GM19328 (cell line): ENCODE measurements around the gene KATNB1.
"Not testable (repeated sequence)": the region's sequence is repeated elsewhere in the genome, so short reads cannot be mapped to it uniquely, and the experiment has no call there.

Experiments used
- ATAC-seq: cut with Tn5 transposase; IDR thresholded peaks from one replicate; pipeline ENCODE4 v1.9.1; 2021; ENCODE audit warnings: mild to moderate bottlenecking, moderate library complexity; ENCODE audit not compliant: unreplicated experiment

Gene KATNB1

GRCh38 chr16:57724531-57724930 is 11.0 kb upstream of the KATNB1 start:
- no peak for ATAC-seq

DNA sequence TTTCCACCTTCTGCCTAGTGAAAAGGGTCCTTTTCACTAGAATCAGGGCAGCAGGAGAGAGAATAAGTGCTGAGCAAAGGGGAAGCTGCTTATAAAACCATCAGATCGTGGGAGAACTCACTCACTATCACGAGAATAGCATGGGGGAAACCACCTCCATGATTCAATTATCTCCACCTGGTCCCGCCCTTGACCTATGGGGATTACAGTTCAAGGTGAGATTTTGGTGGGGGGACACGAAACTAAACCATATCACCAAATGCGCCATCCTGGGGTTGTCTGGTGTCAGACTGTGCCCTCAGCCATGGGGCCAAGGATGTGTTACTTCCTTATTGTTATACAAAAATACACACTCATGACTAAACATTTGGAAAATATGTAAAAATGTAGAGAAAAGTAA is 10.4 kb upstream of the KATNB1 start:
- ATAC-seq = no peak

- no peak for ATAC-seq
Measured at GRCh38 chr16:57725554-57725953, 10.0 kb upstream of the KATNB1 start.

DNA sequence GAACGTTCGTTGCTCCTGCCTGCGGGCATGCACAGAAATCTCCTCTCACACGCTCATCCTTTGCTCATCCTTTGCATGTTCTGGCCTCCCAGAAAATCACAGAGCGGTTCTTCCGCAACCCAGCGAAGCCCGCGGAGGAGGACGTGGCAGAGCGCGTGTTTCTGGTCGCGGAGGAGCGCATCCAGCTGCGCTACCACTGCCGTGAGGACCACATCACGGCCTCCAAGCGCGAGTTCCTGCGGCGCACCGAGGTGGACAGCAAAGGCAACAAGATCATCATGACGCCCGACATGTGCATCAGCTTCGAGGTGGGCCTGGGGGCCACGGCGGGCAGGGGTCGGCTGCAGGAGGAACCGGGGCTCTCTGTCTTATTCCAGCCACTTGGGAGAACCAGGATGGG is 9.6 kb upstream of the KATNB1 start:
- no peak for ATAC-seq

DNA sequence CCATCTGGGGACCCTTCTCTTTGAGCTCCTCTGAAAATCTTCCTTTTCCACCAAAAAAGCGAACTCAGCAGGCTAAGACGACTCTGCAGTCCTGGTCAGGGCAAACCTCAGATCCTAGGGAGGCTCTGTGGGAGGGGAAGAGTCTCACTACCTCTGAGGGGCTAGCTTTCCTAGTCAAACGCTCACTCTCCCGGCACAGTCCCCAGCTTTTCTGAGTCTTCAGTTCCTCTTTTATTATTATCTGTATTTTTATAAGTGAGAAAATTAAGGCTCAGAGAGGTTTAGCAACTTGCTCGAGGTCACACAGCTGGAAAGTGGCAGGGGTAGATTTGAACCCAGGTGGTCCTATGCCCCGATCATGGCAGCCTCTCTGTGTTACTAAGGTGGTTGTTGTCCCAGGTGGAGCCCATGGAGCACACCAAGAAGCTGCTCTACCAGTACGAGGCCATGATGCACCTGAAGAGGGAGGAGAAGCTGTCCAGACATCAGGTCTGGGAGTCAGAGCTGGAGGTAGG is 9.1 kb upstream of the KATNB1 start:
- no peak for ATAC-seq

DNA sequence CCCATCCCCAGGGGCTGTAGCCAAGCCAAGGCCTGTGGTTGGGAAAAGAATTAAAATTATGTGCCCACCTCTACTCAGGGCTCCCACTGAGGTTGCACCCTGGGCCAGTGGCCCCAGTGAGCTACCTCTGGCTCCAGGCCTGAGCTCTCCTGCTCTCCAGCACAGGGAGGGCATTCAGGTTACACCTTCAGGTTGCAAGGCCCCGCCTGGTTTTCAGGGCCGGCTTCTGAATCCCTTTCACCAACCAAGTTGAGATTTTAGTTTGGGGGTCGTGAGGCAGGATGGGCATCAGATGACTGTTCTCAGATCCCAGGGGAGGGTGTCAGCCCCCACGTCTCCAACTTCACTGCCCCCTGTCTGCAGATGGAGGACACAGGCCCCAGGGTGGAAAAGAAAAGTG is 8.0 kb upstream of the KATNB1 start:
- no peak for ATAC-seq

GRCh38 chr16:57728336-57729181 is 7.0 kb upstream of the KATNB1 start:
- ATAC-seq = no peak

DNA sequence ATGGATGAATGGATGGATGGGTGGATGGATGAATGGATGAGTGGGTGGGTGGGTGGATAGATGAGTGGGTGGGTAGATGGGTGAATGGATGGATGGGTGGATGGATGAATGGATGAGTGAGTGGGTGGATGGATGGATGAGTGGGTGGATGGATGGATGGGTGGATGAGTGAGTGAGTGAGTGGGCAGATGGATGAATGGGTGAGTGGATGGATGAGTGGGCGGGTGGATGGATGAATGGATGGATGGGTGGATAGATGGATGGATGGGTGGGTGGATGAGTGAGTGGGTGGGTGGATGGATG is 6.4 kb upstream of the KATNB1 start:
- ATAC-seq = no peak

DNA sequence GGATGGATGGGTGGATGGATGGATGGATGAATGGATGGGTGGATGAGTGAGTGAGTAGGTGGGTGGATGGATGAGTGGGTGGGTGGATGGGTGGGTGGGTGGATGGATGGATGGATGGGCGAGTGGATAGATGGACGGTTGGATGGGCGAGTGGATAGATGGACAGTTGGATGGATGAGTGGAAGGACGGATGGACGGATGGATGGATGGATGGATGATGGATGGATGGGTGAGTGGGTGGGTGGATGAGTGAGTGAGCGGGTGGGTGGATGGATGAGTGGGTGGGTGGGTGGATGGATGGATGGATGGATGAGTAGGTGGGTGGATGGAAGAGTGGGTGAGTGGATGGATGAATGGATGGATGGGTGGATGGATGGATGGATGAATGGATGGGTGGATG is 5.7 kb upstream of the KATNB1 start:
- ATAC-seq = not testable (repeated sequence)

DNA sequence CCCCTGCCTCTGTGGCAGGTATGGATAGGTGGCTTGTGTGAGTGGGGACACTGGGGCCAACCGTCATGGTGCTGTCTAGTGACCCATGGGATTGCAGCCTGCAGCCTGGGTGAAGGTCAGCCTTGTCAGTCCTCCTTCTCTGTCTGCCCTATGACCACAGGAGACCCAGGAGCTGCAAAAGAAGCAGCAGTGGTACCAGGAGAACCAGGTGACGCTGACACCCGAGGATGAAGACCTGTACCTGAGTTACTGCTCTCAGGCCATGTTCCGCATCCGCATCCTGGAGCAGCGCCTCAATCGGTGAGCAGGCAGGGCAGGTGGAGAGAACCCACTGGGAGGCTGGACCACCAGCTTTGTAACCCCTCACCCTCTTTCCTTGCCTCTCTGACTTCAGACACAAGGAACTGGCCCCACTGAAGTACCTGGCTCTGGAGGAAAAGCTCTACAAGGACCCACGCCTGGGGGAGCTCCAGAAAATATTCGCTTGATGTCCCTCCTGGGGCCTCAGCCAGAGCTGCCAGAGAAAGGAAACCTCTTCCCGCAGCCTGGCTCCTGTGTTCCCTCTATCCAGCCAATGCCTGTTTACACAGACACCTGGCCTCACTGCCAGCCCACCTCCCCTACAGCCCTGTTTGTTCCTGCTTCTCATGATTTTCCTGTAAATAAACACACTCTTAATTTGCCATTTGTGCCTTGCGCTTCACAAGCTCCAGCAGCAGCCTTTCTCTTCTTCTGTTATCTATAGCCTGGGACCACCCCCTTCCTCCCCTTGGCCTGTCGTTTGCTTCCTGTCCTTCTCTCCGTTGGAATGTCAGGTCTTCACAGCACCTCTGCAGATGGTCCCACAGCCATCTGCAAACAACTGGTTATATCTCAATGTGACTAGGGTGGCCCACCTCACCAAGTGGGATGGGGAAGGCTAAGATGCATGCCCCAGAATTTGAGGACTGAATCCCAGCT is 4.5 kb upstream of the KATNB1 start:
- no peak for ATAC-seq

DNA sequence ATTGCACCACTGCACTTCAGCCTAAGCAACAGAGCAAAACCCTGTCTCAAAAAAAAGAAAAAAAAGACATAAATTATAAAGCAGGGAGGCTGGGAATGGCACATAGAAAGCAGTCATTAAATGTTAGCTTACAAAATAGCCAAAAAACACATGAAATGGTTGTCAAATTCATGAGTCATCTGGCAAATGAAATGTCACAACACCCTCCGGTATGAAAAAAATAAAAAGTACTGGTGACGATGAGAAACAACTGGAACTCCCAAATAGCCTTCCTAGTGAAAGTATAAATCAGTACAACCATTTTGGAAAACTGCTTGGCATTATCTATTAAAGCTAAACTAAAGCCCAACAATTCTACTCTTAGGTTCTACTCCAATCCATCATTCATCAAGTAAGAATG is 3.5 kb upstream of the KATNB1 start:
- no peak for ATAC-seq

DNA sequence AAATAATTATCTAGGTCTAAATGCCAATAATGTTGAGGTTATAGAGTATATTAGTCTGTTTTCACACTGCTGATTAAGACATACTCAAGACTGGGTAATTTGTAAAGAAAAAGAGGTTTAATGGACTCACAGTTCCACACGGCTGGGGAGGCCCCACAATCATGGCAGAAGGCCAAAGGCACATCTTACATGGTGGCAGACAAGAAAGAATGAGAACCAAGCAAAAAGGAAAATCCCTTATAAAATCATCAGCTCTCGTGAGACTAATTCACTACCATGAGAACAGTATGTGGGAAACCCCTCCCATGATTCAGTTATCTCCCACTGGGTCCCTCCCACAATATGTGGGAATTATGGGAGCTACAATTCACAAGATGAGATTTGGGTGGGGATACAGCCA is 2.9 kb upstream of the KATNB1 start:
- ATAC-seq = no peak

DNA sequence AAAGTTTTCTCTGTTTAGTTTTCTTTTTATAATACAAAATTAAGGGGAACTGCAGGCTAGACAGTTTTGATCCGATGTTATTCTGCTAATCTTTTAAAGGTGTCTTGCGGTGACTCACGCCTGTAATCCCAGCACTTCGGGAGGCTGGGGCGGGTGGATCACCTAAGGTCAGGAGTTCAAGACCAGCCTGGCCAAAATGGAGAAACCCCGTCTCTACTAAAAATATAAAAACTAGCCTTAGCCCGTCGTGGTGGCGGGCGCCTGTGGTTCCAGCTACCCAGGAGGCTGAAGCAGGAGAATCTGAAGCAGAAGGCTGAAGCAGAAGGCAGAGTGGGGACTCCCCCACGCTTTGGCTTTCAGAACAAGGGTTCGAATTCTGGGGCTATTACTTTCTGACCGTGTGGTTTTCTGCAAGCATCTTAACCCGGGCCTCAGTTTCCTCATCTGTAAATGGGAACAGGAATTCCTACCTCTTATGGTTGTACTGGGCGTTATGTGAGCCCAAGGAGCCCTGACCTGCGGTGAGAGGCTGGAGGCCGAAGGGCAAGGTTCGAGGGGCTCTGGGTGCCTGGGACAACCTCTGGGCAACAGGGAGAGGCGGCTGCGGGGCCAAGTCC is 1.2 kb upstream of the KATNB1 start:
- ATAC-seq = no peak

DNA sequence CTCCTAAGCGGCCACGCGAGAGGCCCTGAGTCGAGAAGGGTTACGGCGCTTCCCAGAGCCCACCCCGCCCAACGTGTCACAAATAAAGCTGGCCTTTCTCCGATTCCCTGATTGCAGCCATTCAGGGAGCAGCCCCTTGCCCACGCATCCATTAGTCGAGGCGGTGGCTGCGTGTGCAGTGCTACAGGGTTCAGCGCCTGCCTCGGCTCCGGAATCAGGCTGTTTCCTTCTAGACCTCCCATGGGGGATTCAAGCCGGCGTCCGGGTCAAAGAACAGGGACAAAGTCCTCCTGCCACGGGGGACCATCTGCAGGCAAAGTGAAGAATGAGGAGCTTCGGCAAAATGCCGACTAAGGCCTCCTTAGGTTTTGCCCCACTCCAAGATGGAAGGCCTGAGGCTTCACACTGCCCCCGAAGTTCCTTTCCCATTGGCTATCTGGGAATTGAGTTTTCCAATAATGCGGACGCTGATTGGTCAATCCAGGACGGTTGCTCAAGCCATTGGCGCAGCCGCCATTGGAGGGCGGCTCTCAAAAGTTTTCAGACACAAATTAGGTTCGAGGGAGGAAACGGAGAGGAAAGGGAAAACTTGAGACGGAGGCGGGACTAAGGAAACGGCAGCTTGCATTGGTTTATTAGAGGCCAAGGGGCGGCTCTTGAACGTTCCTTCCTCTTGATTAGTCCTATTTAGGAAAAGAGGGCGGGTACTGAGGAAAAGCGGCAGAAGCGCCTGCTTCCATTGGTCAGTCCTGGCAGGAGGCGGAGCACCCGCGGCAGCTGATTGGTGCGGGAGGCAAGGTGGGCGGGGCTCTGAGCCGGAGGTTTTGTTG is 430 bp upstream of the KATNB1 start:
- peak; percentile 82 for ATAC-seq

GRCh38 chr16:57736419-57737351 is 1.1 kb downstream of the KATNB1 start:
- ATAC-seq = no peak

DNA sequence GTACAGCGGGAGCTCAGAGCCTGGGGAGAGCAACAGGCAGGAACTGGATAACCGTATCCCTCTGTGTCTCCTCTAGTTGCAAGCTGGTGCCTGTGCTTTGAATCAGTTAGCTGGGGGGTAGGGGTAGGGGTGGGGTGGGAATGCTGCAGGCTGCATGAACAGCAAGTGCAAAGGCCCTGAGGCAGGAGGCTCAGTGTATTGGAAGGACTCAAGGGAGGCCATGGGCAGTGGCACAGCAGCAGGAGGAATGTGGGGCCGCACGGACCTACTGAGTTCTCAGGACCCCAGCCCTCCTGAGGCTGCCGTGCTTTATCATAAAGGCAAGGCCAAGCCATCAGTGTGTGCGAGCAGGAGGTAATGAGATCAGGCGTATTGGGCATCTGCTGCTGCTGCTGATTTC is 3.3 kb downstream of the KATNB1 start:
- ATAC-seq = no peak

DNA sequence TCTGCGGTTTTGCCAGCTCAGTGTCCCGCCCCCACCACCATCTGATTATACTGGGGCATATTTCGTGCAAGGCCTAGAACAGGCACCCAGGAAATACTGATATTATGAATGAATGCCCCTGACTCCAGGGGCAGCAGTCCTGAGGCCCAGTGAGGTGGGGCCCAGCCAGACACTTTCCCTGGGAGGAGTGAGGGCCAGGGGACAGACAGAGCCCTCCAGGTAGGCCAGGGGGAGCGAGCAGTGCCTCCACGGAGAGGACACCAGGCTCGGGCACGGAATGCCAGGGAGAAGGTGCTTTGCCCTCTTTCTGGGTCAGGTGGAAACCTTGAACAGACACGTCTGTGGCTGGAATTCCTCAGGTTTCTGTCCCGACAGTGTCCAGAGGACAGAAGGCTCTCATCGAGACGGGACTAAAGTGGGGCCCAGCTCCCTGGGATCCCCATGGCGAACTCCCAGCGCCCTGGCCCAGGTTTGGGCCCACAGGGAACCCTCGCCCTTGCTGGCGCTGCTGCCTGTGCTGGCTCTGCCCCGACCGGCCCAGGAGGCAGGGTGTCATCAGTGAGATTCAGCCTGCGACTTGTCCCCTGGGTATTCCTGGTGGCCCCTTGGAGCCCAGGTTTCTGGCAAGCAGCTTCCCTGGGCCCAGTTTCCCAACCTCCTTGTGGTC is 4.3 kb downstream of the KATNB1 start:
- ATAC-seq = no peak

GRCh38 chr16:57740423-57741071 is 5.0 kb downstream of the KATNB1 start:
- no peak for ATAC-seq
